Stimulated activated naive CD4-positive, alpha-beta T cell treated with Interleukin-2 at 50 U/mL for 16 hours (primary cell): ENCODE results near the gene LRP2.
"Not testable (repeated sequence)": the region's sequence is repeated elsewhere in the genome, so short reads cannot be mapped to it uniquely, and the experiment has no call there.

Source experiments
- DNase-seq: peaks from one replicate; lab custom pipeline; 2025; lab: John Stamatoyannopoulos, UW

LRP2 gene

DNA sequence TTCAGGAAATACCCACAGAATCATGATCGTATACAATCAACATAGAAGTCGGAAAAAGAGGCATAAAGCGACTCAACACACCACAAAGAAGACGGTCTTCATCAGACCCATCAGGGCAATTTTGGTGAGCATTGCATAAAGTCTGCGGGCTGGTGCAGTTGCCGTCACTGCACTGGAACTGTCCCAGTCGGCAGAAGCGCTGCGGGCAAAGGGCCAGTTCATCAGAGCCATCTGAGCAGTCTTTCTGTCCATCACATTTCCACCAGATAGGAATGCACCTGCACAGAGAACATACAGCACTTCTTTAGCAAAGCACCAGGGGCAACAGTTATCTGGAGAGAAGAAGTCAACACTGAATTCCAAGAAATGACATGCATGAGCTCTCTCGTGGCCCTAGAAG is 187.2 kb downstream of the LRP2 start:
- DNase-seq, result no peak

- DNase-seq, result no peak
Measured at GRCh38 chr2:169173876-169174275, 188.5 kb downstream of the LRP2 start.

GRCh38 chr2:169172914-169173313 is 189.4 kb downstream of the LRP2 start:
- no peak for DNase-seq

GRCh38 chr2:169172151-169172735 is 190.1 kb downstream of the LRP2 start:
- no peak for DNase-seq

DNA sequence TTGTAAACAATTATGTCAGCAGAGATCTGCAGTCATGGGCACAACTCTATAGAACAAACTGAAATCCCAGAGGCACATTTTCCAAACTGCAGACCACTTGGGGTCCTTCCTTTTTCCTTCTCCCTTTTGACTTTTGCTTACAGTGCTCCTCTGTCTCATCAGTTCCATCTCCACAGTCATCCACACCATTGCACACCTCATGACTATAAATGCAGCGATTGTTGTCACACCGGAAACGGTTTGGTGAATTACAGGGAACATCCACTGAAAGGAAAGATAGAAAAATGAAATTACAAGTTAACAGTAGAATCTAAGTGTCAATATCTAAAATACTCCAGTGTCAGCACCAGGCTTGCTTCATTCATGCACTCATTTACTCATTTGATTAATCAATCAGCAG is 196.5 kb downstream of the LRP2 start:
- no peak for DNase-seq

DNA sequence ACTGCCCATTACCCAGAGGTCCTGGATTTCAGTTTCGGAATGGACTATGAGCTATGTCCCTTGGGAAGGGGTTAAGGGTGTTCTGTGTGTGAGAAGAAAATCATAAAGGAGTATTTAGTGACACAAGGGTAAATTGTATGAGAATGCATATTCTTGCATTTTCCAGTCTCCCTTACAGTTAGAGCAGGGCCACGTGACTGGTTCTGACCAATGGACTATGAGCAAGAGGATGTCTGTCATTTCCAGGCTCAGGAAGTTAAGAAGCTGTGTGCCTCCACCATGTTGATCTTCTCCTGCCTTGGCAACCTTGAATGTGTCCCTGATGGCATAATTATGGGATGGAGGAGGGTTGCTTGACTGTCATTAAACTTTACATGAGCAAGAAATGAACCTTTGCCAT is 198.0 kb downstream of the LRP2 start:
- no peak for DNase-seq

DNA sequence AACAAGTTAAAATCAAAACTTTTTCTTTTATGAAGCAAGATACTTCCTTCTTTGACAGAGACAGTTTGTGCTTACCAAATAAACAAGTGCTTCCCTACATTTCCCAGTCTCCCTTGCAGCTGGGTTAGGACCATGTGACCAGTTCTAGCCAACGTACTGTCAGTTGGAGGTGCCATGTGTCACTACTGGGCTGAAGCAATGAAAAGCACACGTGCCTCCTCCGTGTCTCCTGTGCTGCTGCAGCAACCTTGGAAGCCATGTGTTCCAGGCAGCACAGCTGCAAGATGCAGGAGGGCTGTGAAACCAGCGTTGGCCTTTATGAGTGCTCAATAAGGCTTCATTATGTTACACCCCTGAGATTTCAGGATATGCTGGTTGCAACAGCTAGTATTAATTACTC is 199.7 kb downstream of the LRP2 start:
- DNase-seq, result no peak

GRCh38 chr2:169160926-169161481 is 201.3 kb downstream of the LRP2 start:
- DNase-seq, result no peak

DNA sequence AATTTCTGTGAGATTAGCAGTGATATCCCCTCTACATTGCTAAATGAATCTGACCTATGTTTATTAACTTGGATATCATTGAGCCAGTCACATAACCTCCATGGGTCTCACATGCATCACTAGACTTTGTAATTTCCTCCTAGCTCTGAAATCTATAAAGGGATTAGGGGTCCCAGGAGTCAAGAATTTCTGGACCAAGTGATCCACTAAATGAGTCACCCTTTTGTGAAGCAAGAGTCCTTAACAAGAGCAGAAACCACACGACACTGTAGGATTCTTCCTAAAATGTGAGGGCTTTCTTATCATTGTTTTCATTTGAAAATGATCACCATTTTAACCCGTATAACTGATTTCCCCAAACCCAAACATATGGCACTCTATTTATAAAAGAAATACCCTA is 202.6 kb downstream of the LRP2 start:
- no peak for DNase-seq

- no peak for DNase-seq
Measured at GRCh38 chr2:169158874-169159273, 203.5 kb downstream of the LRP2 start.

DNA sequence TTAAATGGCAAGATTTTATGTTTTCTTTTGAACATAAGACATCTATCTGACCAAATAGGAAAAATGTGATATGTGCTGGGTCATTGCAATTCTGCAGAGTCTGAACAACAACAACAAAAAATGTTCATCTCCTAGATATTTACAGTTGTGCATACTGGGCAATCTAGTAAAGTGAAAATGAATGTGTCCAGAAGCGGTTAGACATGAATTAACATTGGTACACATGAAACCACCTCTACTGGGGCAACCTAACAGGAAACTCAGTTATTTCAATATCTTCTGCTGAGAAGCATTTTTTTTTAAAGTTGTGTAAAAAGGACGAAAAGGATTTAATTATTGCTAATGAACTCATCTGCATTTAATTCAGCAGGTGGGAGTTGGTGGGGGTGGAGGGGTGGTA is 216.1 kb downstream of the LRP2 start:
- DNase-seq, result no peak

GRCh38 chr2:169143998-169144397 is 218.3 kb downstream of the LRP2 start:
- no peak for DNase-seq

GRCh38 chr2:169141713-169142352 is 220.5 kb downstream of the LRP2 start:
- peak; percentile 37 for DNase-seq

GRCh38 chr2:169139993-169140767 is 222.2 kb downstream of the LRP2 start:
- DNase-seq, result no peak

DNA sequence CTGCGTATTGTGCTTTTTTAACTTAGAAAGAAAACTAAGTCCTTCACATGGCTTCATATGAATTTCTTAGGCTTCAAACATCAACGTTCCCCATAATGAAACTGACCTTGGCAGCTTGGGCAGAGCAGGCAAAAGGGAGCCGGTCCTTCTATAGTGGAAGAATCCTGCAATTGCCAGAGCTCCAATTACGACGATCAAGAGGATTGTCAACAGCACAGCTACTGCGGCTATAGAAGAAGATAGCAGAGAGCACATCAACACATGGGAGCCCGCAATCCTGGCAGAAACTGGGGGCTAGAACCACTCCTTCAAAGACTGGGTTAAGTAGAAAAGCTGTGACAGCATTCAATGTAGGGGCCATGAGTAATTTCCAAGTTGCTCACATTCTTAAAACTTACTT is 223.2 kb downstream of the LRP2 start:
- no peak for DNase-seq

GRCh38 chr2:169137924-169138323 is 224.4 kb downstream of the LRP2 start:
- DNase-seq, result no peak

GRCh38 chr2:169136885-169137534 is 225.3 kb downstream of the LRP2 start:
- DNase-seq, result no peak

GRCh38 chr2:169136428-169136827 is 225.9 kb downstream of the LRP2 start:
- DNase-seq, result not testable (repeated sequence)

DNA sequence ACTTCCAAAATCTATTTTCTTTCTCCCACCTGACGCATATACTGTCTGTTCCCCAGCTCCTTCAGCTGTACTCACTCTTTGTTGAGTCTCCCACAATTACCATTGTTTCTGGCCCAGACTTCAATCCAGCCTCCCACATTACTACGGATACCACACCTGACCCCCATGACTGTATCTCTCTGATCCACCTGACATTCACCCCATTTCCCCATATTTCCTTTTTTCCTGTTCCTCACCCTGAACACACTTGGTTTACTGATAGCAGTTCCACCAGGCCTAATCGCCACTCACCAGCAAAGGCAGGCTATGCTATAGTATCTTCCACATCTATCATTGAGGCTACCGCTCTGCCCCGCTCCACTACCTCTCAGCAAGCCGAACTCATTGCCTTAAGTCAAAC is 228.1 kb downstream of the LRP2 start:
- DNase-seq, result not testable (repeated sequence)

DNA sequence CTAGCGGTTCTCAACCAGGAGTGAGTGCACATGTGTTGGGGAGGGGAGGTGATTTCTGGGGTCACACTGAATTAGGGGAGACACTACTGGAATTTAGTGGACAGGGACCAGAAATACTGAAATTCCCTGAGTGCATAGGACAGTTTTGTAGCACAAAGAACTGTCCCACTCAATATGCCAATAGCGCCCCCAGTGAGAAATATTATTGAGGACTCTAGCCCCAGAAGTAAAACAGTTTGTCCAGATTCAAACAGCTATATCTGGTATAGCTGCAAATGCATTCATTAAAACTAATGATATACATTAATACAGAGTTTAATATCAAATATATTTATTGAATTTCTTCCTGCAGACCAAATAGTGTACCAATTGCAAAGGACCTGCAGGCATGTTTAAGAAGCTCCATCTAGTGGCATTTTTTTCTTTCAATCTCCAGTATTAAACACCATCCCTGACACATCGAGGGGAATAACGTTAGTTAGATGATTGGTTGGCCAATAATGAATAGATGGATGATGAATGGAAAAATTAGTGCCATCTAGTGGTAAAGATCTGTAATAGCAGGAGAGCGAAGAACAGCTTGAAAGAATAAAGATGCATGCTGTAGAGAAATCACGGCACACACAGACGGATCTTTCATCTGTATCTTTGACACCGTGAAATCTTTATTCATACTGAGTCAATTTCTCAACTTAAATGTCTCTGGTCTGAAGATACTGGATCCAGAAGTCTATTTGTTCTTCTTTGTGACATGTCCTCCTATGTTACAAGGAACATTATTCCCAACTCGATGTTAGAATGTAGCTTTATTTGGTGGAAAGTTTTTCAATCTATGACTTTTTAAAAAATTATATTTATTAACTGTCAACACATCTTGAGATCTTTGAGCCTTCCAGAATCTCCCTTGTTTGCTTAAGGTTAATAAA is 230.5 kb downstream of the LRP2 start:
- no peak for DNase-seq

DNA sequence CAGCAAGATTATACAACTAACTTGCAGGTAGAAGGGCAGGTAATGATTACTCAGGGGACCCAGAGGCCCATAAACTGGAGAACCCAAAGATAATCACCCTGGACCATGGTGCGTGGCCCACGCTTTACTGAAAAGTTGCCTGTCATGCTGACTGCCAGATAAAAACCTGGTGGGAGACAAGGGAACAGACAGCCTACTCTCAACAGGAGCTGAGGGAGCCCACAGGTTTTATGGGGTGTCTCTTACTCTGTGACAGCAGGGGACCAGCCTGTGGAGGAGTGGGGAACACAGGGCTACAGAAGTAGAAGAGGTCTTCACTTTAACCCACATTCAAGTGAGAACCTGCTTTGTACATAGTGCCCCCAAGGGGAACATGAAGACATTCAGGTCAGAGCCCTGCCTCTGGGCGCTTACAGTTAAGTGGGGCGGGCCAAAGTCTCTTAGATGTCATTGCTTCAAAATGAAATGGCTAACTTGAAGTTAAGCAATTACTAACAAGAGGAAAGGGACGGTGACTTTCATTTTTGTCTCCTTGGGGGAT is 232.6 kb downstream of the LRP2 start:
- no peak for DNase-seq
